GM04504 (cell line): ENCODE measurements around the gene FAF2.

ENCODE experiments used
- DNase-seq: peaks from one replicate; pipeline ENCODE4 v3.0.0-alpha.2; 2012; ENCODE audit warnings: low read depth

The FAF2 gene

DNA sequence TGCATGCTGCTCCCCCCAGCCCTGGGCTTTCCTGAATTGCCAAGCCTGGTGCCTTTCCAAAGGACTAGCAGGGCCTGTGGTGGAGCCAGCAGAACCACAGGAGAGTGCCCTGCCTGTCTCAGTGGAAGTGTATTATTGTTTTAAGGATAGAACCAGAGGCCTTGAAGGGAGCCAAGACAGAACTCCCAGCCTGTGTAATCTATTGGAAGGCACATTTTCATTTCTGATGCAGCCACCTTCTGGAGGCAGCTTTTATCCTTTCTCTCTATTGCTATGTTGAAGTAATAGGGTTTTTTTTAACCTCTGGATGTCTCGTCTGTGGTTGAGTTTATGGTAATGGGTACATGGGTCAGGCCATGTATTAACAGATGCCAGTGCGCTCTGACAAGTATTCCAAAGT lies 59.7 kb downstream of the FAF2 start:
- no peak for DNase-seq

DNA sequence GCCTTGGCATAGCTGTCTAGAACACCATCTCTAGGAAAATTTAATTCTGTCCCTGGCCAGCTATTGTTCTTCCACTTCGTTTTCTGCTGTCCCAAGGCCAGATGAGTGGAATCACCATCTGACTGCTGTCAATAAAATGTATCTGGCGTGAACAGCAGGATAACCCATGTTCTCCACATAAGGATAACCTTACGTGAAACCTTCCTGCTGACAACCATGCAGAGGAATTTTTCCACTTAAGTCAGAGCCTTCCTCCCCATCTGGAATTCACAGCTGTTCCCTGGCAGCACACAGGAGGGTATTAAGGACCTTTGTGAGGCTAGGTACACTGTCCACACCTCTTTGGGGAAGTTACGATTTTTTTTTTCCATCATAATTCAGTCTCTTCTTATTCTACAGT lies 60.4 kb downstream of the FAF2 start:
- no peak for DNase-seq

DNA sequence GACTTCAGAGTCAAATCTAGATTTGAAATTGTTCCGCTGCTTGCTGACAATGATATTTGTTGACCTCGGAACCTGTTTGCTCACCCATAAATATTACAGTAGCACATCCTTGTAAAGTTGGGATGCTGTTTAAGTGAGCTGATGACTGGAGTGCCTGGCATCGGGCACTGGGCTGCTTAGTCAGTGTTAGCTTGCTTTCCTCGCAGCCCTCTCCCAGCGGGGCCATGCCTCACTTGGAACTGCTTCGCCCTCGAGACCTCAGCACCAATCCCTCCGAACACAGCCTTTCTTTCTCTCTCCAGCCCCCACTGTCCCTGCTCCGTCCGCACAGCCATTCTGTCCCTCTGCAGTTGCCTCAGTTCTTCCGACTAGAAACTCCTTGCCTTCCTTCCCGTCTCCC lies 65.6 kb downstream of the FAF2 start:
- DNase-seq = no peak

DNA sequence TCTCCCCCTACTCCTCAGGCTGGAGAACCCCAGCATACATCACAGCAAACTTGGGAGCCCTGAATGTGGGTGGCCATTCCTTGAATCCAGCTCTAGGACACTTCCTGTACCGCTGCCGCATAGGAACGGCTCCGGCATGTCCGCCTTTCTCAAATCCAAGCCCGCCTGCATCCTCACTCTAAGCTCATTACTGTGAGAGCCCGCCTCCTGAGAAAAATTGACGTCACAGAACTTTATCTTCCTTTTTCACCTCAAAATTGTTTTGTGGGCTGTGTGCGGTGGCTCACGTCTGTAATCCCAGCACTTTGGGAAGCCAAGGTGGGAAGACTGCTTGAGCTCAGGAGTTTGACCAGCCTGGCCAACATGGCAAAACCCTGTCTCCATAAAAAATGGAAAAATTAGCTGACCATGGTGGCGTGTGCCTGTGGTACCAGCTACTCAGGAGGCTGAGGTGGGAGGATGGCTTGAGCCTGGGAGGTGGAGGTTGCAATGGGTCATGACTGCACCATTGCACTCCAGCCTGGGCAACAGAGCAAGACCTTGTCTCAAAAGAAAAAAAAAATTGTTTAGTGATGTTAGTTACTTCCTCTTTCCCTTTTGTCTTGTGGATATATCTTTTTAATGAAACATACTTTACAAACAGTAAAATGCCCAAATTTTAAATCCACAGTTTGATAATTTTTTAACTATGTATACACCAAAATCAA lies 66.2 kb downstream of the FAF2 start:
- DNase-seq = no peak

DNA sequence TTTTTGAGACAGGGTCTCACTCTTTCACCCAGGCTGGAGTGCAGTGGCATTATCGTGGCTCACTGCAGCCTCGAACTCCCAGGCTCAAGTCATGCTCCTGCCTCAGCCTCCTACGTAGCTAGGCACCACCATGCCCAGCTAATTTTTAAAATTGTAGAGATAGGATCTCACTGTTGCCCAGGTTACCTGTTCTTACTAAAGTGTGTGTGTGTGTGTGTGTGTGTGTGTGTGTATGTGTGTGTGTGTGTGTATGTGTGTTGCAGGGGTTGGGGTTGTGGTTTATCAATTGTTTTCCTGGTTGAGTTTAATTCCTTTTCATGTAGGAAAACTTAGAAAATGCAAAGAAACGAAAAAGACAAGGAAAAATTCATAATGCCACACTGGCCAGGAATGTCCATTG lies 67.2 kb downstream of the FAF2 start:
- DNase-seq = no peak

DNA sequence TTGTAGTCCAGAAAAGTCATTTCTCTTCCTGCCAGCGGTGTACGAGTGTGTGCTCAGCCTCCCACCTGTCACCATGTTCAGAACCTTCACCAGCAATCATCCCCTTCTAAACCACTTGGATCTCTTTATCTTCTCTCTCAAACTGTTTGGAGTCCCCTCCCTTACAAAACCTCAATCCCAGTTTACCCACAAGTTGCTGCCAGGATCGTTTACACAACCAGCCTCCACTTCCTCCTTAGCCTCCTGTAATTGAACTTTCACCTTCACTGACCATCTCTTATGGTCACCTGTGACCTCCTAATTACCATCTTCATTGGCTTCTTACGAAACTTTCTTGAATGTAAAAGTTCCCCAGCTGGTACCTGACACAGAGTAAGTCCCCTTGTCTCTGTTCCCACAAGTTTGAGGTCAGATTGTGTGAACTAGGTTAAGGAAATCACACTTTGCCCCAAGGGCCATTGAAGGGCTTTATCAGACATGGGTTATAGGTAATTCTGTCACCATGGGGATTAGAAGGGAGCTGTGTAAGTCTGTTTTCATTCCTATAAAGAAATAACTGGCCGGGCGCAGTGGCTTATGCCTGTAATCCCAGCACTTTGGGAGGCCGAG lies 69.0 kb downstream of the FAF2 start:
- DNase-seq = no peak

DNA sequence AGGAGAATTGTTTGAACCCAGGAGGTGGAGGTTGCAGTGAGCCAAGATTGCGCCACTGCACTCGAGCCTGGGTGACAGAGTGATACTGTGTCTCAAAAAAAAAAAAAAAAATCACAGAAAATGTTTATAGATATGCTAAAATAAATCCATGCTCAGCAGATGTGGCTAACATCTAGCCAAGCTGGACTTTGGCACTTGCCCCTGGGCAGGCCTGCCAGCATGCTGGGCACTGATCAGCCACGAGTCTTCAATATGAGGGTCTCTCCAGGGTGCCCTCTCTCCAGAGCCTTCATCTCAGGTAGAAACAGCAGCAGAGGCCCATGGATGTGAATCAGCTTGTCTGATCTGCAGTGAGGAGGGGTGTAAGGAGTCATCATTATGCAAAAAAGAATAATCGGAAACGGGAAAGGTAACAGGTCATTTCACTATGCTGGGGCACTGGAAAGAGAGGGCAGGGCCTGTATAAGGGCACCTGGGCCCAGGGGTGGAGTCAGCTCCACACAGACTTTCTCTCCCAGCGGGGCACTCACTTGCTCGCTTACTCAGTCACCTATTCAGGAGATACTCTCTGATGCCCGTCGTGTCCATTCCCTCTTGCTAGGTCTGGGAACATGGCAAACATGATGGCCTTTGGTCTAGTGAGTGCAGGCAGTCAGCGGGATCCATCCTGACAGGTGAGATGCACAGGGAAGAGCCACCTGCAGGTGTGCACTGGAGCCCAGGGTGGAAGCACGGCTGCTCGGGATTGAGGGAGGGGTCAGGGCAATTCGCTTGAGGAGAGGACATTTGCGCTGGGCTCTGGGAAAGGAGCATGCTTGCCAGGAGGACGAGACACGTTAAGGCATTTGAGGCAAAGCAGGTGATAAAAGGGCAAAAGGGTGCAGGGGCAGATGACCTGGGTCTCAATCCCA lies 71.9 kb downstream of the FAF2 start:
- no peak for DNase-seq

DNA sequence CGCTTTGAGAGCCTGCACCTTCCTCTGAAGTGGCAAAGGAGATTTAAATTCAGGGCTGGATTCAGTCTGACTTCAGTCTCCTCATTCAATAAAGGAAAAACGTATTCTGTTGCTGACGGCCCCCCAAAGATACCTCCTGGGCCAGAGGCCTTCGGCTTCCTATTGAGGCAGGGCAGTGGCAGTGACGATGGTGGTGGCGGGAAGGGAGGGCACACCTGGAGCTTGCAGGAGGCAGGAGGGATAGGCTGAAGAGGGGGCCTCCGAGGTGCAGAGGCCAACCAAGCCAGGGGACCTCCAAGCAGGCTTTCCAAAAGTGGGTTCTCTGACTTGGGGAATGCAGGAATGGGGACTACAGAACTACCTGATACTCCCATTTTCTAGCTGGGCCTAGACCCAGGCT lies 73.1 kb downstream of the FAF2 start:
- no peak for DNase-seq

DNA sequence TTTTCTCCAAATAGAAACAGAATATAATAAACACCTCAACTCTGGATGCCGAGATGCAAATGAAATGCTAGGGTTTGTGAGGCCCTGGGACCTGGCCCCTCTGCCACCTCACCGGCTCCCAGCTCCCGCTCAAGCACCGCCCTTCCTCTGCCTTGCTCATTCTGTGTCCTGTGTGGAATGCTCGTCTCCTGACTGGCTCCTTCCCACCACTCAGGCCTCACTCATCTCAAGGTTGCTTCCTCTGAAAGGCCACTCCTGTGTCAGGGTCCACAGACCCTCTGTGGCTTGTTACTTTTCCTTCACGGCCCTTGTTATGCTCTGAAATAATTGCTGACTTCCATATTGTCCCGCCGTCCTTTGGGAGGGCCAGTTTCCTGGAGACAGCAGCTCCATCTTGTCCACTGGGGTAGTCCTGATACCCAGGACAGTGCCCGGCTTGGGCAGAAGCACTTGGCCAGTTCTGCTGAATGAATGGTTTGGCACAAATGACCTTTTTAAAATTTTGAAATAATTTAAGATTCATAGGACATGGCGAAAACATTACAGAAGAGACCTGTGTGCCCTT lies 73.6 kb downstream of the FAF2 start:
- DNase-seq = no peak

DNA sequence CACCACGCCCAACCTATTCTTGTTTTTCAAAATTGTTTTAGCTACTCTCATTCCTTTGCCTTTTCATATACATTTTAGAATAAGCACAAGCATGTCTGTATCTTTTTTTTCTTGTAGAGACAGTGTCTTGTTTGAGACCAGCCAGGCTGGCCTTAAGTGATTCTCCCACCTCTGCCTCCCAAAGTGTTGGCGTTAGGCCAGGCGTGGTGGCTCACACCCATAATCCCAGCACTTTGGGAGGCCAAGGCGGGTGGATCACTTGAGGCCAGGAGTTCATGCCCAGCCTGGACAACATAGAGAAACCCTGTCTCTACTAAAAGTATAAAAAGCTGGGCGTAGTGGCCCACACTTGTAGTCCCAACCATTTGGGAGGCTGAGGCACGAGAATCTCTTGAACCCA lies 76.0 kb downstream of the FAF2 start:
- DNase-seq = no peak

DNA sequence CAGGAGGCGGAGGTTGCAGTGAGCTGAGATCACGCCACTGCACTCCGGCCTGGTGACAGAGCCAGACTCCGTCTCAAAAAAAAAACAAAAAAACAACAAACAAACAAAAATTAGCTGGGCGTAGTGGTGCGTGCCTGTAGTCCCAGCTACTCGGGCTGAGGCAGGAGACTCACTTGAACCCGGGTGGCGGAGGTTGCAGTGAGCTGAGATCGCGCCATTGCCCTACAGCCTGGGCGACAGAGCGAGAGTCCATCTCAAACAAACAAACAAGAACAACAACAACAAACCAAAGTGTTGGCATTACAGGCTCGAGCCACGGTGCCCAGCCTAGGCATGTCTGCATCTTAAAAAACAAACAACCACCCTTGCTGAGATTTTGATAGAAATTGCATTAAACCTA lies 76.8 kb downstream of the FAF2 start:
- no peak for DNase-seq

DNA sequence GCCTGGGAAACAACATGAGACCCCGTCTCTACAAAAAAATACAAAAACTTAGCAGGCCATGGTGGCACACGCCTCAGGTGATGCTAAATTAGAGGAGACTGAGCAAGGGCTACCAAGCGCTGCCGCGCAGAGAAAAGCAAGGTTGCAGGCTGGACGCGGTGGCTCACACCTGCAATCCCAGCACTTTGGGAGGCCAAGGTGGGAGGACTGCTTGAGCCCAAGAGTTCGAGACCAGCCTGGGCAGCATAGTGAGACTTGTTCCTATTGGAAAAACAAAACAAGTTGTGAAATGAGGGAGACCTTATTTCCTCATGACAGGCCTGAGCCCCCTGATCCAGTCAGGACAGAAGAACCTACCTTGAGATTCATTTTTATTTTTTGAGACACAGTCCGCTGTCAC lies 77.5 kb downstream of the FAF2 start:
- no peak for DNase-seq

DNA sequence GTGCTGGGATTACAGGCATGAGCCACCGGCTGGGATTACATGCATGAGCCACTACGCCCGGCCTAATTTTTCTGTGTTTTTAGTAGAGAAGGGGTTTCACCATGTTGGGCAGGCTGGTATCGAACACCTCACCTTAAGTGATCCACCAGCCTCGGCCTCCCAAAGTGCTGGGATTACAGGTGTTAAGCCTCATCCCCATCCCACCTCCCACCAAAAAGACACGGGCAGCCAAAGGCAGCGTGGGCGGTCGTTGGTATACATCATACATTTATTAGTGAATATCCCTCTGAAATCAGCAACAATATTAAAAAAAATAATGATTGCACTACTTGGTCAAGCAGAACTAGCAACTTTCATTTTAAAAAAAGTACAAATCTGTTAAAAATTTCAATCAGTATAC lies 78.3 kb downstream of the FAF2 start:
- DNase-seq = no peak

DNA sequence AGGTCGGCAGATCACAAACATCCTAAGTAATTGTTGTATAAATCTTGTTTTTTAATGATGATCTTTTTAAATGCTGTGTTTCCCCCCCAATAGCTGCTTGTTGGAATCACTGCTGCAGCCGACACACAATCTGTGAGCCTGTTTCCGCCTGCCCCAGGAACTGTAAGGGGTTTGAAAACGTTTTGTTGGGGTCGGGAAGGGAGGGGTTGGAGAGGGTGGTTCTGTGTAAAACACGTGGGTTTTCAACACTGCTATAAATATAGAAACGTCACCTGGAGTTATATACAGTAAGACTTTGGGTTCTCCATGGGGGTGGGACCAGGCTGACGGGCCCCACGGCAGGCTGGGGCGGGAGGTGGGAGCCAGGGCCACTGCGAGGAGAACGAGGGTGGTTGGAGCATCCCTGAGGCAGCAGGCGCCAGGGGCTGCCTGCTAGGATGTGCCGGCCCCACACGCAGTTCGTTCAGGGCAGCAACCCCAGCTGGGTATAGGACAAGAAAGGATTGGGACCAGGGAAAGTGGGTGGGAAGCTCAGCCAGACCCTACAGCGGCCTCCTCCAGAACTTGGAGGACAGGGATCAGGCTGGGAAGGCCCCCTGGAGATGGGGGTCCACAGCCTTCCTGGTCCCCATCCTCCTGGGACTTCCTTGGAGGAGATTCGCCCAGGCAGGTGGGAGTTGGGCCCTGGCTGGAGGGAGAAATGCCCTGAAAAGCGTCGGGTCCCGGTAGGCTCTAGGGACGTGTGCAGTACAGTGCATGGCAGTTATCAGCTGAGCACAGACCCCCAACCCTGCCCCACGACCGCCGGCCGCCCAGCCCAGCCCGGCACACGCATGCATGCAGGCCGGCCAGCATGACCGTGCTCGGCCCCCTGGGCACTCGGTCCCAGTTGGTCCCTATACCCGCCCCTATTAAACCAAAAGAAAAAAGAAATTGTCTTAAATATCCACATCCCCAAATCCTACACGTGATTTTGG lies 79.3 kb downstream of the FAF2 start:
- no peak for DNase-seq

DNA sequence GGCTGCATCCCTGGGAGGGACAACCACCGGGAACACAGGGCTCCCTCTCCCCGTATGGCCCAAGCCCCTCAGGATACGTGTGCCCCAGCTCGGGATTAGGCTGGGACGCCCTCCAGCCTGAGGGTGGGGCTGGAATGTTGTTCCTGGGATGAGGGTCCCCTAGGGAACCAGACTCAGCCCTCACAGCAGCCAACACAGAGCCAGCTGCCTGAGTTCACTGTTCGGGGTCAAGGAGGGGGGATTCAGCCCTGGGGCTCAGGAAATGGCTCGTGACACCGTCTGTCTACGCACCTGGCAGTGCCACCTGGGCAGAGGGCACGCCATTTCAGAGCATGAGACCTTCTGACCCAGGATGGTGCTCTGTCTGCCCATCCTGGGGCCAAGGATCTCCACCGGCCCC lies 80.1 kb downstream of the FAF2 start:
- DNase-seq = no peak

DNA sequence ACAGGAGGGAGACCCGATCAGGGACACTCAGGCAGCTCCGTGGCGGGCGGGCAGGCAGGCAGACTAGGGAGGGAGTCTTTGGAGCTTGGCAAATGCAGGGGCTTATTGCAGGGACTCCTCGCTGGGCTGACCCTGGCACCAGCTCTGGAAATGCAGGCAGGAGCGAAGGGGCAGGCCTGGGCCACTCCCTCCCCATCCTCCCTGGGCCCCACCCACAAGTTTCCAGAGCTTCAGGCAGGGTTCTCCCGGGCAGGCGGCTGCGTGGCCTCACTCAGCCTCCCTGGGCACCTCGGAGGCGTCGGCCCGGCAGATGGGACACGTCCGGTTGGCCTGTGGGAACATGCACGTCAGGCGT lies 80.6 kb downstream of the FAF2 start:
- no peak for DNase-seq

DNA sequence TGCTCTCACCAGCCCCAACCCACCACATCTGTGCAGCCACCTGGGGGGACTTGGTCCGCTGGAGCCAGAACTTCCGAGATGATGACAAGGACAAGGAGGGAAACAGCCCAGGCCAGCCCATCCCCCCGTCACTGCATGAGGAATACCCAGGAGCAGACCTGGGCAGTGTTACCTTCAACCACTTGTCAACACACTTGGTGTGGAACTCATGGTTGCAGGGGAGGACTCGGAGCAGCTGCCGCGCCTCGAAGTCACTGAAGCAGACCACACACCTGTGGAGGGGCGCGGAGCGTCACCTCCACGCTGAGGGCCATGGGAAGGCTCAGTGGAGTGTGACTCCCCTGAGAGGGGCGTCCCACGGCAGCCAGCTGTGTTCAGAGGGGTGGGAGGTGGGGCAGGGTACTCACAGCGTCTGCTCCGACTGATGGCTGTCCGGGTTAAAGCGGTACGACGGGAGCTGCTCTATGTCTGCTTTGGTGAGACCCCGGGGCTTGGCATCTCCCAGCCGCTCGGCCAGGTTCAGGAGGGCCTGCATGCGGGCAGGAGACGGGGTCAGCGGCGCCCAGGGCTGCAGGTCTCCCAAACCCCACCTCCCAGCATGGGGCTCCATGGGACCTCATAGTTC lies 81.0 kb downstream of the FAF2 start:
- no peak for DNase-seq

DNA sequence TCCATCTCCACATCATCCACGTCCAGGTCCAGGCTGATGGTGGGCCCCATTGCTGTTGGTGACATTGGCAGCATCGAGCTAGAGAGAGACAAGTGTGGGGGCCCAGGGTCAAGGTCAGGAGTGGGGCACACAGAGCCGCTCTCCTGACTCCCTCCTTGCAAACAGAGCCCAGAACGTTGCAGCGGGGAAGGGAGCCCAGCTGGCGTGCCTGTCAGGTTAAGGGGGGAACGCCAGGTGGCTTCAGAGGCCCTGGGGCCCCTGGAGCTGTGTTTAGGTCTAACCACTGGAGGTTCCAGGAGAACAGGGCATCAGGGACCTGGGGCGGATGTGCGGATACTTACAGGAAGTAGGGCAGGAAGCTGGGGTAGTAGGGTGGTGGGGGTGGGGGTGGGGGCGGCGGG lies 81.6 kb downstream of the FAF2 start:
- no peak for DNase-seq

DNA sequence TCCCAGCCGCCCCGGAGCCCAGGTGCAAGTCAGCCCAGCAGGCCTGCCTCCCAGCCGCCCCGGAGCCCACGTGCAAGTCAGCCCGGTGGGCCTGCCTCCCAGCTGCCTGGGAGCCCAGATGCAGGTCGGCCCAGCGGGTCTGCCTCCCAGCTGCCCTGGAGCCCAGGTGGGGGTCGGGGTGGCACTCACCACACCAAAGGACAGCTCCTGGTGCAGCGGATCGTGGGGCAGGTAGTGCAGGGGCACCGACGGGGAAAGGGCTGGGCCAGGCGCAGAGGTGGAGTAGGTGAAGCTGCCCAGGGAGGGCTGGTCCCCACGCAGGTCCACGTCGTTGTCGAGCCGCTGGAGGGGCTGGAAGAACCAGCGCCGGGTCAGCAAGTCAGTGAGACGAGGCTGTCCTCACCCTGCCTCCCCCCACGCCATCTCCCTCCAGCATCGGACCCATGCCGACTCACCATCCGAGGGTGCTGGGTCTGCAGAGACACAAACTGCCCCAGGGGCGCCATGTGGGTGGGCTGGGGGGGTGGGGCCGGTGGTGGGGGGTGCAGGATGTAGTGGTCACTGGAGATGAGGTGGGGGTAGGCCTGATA lies 82.3 kb downstream of the FAF2 start:
- no peak for DNase-seq

DNA sequence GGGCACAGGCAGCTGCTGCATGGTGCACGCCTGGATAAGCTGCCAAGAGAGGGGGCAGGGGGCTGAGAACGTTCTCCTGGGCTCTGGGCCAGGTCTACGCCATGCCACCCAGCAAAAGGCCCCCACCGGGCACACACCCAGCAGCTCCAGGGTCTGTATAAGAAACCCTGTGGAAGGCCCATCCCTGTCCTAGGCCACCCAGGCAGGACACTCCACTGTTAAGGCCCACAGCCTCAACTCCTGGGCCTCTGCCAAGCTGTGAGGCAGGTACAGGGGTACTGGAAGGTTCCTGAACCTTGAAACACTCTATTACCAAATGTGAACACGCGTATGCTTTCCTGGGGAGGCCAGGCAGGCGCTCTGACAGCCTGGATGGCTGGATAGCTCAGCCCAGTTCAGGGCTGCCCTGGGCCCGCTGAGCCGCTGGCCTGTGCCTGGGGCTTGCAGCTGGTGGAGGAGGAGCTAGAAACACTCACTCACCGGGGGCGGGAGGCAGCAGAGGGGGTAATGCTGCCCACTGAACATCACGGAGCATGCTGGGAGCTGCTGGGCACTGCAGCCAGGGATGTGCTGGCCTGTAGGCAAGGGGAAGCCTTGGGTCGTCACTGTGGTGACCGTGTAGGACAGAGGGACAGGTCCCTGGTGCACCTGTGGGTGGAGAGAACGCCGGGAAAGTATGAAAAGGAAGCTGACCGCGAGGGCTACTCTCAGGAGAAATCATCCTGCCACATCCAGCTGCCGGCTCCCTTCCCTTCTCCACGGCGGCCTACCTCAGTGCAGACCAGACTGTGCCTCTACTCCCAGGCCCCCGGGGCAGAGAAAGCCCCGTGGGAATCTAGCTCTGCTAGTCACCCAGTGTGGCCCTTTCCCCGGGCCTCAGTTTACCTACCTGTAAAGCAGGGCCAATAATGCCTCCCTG lies 83.1 kb downstream of the FAF2 start:
- DNase-seq = no peak
